ENCODE measurements around the gene ICAM1.
A peak's percentile ranks its signal among the peaks of the same experiment; 100 is the strongest.

DNA sequence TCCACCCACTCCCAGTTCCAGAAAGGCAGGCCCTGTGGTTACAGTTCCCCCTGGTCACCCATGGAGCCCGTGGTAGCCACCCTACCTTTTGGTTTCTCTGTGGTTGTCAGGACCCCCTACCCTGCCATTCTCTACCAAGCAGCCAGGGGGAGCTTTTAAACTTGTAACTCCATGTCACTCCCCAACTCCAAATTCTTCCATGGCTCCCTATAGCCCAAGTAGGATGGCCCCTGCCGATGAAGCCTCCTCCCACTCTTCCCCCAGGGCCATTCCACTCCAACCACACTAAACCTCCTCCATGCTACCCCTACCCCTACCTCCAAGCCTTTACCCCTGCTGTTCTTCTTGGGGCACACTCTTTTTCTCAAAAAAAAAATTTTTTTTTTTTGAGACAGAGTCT, 42.0 kb upstream of the ICAM1 start:
- TF ChIP-seq HHEX (CRISPR knock-in tag; IDR thresholded peaks at IDR 0.05) (no peak), EED (CRISPR knock-in tag; IDR thresholded peaks at IDR 0.05) (no peak), TGIF2 (CRISPR knock-in tag; IDR thresholded peaks at IDR 0.05) (no peak), ZNF207 (IDR thresholded peaks at IDR 0.05; ENCODE audit: borderline replicate concordance) (no peak), ADNP (CRISPR knock-in tag; IDR thresholded peaks at IDR 0.05) (no peak), ZNF230 (CRISPR knock-in tag; IDR thresholded peaks at IDR 0.05) (no peak), ZC3H13 (CRISPR knock-in tag; IDR thresholded peaks at IDR 0.05) (no peak), POLR2AphosphoS5 (IDR thresholded peaks at IDR 0.05; ENCODE audit: low read depth, low read length) (no peak)
- TF ChIP-seq, protein P1, sequence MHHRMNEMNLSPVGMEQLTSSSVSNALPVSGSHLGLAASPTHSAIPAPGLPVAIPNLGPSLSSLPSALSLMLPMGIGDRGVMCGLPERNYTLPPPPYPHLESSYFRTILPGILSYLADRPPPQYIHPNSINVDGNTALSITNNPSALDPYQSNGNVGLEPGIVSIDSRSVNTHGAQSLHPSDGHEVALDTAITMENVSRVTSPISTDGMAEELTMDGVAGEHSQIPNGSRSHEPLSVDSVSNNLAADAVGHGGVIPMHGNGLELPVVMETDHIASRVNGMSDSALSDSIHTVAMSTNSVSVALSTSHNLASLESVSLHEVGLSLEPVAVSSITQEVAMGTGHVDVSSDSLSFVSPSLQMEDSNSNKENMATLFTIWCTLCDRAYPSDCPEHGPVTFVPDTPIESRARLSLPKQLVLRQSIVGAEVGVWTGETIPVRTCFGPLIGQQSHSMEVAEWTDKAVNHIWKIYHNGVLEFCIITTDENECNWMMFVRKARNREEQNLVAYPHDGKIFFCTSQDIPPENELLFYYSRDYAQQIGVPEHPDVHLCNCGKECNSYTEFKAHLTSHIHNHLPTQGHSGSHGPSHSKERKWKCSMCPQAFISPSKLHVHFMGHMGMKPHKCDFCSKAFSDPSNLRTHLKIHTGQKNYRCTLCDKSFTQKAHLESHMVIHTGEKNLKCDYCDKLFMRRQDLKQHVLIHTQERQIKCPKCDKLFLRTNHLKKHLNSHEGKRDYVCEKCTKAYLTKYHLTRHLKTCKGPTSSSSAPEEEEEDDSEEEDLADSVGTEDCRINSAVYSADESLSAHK (CRISPR knock-in tag; IDR thresholded peaks at IDR 0.05; ENCODE audit: borderline replicate concordance): no peak
- TF ChIP-seq, protein P2, sequence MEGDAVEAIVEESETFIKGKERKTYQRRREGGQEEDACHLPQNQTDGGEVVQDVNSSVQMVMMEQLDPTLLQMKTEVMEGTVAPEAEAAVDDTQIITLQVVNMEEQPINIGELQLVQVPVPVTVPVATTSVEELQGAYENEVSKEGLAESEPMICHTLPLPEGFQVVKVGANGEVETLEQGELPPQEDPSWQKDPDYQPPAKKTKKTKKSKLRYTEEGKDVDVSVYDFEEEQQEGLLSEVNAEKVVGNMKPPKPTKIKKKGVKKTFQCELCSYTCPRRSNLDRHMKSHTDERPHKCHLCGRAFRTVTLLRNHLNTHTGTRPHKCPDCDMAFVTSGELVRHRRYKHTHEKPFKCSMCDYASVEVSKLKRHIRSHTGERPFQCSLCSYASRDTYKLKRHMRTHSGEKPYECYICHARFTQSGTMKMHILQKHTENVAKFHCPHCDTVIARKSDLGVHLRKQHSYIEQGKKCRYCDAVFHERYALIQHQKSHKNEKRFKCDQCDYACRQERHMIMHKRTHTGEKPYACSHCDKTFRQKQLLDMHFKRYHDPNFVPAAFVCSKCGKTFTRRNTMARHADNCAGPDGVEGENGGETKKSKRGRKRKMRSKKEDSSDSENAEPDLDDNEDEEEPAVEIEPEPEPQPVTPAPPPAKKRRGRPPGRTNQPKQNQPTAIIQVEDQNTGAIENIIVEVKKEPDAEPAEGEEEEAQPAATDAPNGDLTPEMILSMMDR (CRISPR knock-in tag; IDR thresholded peaks at IDR 0.05): peak; percentile 61
- TF ChIP-seq, protein P3, sequence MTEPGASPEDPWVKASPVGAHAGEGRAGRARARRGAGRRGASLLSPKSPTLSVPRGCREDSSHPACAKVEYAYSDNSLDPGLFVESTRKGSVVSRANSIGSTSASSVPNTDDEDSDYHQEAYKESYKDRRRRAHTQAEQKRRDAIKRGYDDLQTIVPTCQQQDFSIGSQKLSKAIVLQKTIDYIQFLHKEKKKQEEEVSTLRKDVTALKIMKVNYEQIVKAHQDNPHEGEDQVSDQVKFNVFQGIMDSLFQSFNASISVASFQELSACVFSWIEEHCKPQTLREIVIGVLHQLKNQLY (CRISPR knock-in tag; IDR thresholded peaks at IDR 0.05): no peak

Measured in HepG2 (cell line).